Ectodermal cell (in vitro differentiated cells): Measurements from ENCODE around the gene ZFHX3.
"Not testable (repeated sequence)": the region's sequence is repeated elsewhere in the genome, so short reads cannot be mapped to it uniquely, and the experiment has no call there.

Experiments
- H3K27ac ChIP-seq: 2 replicates; pipeline ENCODE4 v1.7.0; 2013; ENCODE audit warnings: mild to moderate bottlenecking, low read depth, low read length; ENCODE audit not compliant: insufficient read depth, poor library complexity, severe bottlenecking
- H3K27me3 ChIP-seq: 2 replicates; pipeline ENCODE4 v1.7.0; 2013; ENCODE audit warnings: mild to moderate bottlenecking, low read length; ENCODE audit not compliant: insufficient read depth, control insufficient read depth, poor library complexity, severe bottlenecking
- H3K36me3 ChIP-seq: one replicate; pipeline ENCODE4 v1.7.0; 2013; ENCODE audit warnings: low read length; ENCODE audit not compliant: control insufficient read depth, insufficient read depth
- H3K4me1 ChIP-seq: one replicate; pipeline ENCODE4 v1.7.0; 2013; ENCODE audit warnings: low read length; ENCODE audit not compliant: control insufficient read depth, insufficient read depth
- H3K4me3 ChIP-seq: 2 replicates; pipeline ENCODE4 v1.7.0; 2013; ENCODE audit warnings: low read depth, low read length, control low read depth; ENCODE audit not compliant: insufficient read depth
- H3K9me3 ChIP-seq: 2 replicates; pipeline ENCODE4 v1.7.0; 2013; ENCODE audit warnings: mild to moderate bottlenecking, low read length, moderate library complexity; ENCODE audit not compliant: control insufficient read depth
- WGBS, 2 experiments: methylation state at CpG; one replicate each; pipeline ENCODE4 v1.1.7; 2013; ENCODE audit warnings: missing lambda C conversion rate in 2 of 2; 5-methylcytosine and 5-hydroxymethylcytosine counted together

The ZFHX3 gene

DNA sequence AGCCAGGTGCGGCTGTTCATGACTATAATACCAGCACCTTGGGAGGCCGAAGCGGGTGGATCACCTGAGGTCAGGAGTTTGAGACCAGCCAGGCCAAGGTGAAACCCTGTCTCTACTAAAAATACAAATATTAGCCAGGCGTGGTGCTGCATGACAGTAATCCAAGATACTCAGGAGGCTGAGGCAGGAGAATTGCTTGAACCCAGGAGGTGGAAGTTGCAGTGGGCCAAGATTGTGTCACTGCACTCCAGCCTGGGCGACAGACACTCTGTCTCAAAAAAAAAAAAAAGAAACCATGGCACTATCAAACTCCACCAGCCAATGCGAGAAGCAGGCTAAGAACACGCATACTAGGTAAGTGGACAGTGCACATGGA, 58.7 kb downstream of the ZFHX3 start:
- H3K36me3 ChIP-seq, H3K9me3 ChIP-seq, H3K27ac ChIP-seq, H3K27me3 ChIP-seq, H3K4me3 ChIP-seq: not testable (repeated sequence)
- H3K4me1 ChIP-seq = peaks cover 48% of the 10 kb centered on the region
- 92 to 93% methylated on average over 7 of the region's 7 CpGs for WGBS, 2 experiments

DNA sequence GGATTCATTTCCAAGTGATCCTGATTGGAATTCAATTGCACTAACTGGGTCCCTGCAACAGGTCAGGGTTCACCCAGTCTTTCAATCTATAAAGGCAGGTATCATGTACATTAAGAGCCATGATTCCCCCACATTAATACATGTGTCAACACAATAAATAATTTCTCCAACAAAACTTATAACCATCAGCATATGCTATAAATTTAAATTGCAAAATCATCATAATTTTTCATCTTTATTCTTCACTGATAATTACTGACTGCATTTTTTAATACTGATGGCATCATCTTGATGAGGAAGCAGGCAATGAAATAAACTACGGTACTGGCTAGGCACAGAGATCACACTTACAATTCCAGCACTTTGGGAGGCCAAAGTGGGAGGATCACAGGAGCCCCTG, 59.4 kb downstream of the ZFHX3 start:
- H3K36me3 ChIP-seq = no peaks in the 10 kb centered on the region
- no peak overlapping the region for H3K4me3 ChIP-seq
- WGBS, 2 experiments = 87 to 88% methylated on average over 1 of the region's 1 CpG
- H3K27me3 ChIP-seq = no peaks in the 10 kb centered on the region
- peaks cover 47% of the 10 kb centered on the region for H3K4me1 ChIP-seq
- no peak overlapping the region for H3K27ac ChIP-seq
- H3K9me3 ChIP-seq = no peaks in the 10 kb centered on the region

DNA sequence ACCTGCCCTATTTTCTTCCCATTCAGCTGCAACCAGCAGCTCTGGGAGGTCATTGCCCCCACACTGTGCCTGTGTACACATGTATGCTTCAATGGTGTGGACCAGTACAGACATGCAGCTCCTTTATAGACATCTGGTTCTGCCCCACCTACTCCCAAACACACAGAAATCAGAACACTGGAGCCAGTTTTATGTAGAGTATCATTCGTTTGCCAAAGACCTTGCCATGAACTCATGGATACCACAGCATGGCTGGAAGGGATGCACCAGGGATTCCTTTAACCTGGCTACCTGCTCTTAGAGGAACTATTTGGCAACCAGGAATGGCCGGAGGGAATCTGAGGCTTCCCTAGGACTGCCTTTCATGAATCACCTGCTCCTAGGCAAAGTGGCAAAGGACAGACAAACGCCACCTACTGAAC, 60.4 kb downstream of the ZFHX3 start:
- no peaks in the 10 kb centered on the region for H3K36me3 ChIP-seq
- WGBS, 2 experiments = 95% methylated on average over 3 of the region's 3 CpGs
- H3K27ac ChIP-seq = no peak overlapping the region
- H3K27me3 ChIP-seq = no peaks in the 10 kb centered on the region
- no peaks in the 10 kb centered on the region for H3K9me3 ChIP-seq
- peaks cover 37% of the 10 kb centered on the region for H3K4me1 ChIP-seq
- no peak overlapping the region for H3K4me3 ChIP-seq

DNA sequence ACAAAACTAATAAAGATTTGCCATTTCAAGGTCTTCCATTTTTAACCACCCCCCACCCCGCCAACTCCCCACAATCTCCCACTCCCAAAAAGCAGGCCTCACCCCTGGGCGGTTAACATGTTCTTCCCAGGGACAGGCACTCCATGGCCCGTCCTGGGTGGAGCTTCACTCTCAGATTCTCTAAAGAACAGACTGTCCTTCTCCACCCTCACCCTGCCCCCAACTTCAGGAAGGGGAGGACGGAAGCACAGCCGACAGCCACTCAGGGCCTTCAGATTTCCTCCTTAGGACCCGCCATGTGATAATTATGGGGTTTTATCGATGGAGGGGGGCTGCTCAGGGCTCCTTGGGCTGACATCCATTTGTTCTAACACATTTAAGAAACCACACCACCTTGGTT, 61.9 kb downstream of the ZFHX3 start:
- H3K36me3 ChIP-seq = no peaks in the 10 kb centered on the region
- 67 to 75% methylated on average over 5 to 7 of the region's 7 CpGs for WGBS, 2 experiments
- no peaks in the 10 kb centered on the region for H3K9me3 ChIP-seq
- peaks cover 22% of the 10 kb centered on the region for H3K4me1 ChIP-seq
- H3K4me3 ChIP-seq = no peak overlapping the region
- no peaks in the 10 kb centered on the region for H3K27me3 ChIP-seq
- no peak overlapping the region for H3K27ac ChIP-seq

DNA sequence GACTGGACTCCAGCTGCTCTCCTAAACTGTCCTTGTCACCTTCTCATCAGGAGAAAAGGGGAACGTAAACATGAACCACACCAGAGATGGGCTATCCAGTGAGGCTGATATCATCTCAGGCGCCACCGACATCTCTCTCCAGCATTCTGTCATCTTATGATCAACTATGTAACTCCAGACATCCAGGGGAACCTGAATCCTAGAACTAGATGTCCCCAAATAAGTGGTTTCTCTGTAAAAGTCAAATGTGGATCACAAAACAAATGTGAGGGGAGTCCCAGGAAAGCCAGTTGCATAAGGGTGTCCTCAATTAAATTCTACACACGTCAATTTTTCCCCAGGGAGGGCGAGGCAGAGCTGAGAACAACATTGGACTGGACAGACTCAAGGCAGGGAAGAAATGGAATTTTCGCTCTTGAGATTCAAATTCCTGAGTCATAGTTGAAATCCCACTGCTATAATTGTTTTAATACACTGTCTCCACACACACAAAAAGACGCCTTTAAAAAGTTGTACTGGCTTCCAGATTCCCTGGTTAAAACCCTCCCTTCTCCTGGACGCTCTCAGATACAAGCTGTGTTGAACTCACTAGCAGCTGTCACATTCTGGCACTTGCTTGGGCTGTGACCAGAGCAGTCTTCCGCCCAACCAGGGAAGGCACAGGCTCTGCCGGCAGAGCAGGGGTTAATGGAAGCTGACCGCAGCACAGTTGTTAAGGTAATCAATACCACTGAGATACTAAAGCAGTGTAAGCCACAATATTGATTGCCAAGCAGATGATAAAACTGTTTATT, 62.6 kb downstream of the ZFHX3 start:
- Histone ChIP-seq H3K9me3 (no peaks in the 10 kb centered on the region), H3K4me3 (no peak overlapping the region), H3K36me3 (no peaks in the 10 kb centered on the region), H3K27ac (no peak overlapping the region), H3K4me1 (peaks cover 17% of the 10 kb centered on the region), H3K27me3 (no peaks in the 10 kb centered on the region)
- 84 to 87% methylated on average over 11 of the region's 11 CpGs for WGBS, 2 experiments

DNA sequence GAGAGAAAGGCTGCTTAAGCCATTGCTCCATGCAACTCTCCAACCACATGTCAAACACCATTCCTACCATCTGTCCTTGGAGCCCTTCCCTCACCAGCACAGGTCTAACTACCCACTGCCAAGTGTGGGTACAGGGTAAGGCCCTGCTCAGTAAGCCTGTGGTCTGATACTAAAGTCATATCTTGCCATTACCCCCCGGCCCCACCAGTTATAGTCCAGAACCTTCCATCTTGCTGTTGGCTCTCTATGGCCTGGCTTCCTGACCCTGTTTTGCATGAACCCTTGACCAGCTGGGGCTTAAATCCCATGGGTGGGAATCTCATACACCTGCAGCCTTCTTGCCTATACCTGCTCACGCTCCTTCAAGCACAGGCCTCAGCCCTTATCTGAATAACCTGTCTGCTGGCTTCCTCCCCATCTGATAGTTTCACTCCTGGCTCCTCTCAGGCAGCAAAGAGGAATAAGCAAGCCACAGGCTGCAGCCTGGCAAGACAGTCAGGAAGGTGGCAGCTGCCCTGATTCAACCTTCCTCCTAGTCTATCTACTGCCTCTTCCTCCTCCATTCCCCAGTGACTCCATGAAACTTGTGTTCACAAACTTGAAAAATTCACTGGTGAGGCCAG, 64.1 kb downstream of the ZFHX3 start:
- Histone ChIP-seq H3K27me3 (no peaks in the 10 kb centered on the region), H3K4me1 (peaks cover 7% of the 10 kb centered on the region), H3K27ac (no peak overlapping the region), H3K36me3 (no peaks in the 10 kb centered on the region), H3K9me3 (no peaks in the 10 kb centered on the region), H3K4me3 (no peak overlapping the region)
- 92 to 95% methylated on average over 2 of the region's 2 CpGs for WGBS, 2 experiments

DNA sequence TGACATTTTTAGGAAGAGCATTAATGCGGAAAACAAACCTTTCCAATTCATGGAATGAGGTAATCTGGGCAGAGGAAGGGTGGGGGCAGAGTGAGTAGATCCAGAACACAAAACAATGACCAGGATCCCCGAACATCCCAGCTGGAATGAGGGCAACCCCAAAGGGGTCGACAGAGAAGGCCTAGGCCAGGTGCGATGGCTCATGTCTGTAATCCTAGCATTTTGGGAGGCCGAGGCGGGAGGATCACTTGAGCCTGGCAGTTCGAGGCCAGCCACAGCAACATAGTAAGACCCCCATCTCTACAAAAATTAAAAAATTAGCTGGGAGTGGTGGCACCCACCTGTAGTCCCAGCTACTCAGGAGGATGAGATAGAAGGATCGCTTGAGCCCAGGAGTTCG, 64.7 kb downstream of the ZFHX3 start:
- Histone ChIP-seq H3K9me3 (no peaks in the 10 kb centered on the region), H3K36me3 (no peaks in the 10 kb centered on the region), H3K27ac (no peak overlapping the region), H3K27me3 (no peaks in the 10 kb centered on the region), H3K4me1 (peaks cover 7% of the 10 kb centered on the region), H3K4me3 (no peak overlapping the region)
- 94 to 96% methylated on average over 9 of the region's 9 CpGs for WGBS, 2 experiments

DNA sequence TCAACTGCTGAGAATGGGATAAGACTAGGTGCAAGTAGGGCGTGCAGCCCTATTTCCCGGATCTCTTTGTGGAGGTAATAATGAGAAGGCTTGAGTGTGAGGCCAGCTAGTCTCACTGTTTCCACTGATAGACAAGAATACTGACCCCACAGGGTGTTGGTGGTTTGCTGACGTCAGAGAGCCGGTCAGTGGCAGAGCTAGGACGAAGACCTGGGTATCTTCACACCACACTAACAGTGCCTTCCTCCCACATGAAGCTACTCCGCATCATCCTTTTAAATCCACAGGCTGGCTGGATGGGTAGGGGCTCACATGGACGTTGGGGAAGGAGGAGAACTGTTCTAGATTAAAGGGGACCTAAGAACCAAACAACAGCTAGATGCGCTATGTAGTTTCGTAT, 68.0 kb downstream of the ZFHX3 start:
- H3K27me3 ChIP-seq = no peaks in the 10 kb centered on the region
- no peaks in the 10 kb centered on the region for H3K36me3 ChIP-seq
- no peak overlapping the region for H3K27ac ChIP-seq
- no peaks in the 10 kb centered on the region for H3K4me1 ChIP-seq
- 95 to 96% methylated on average over 9 of the region's 9 CpGs for WGBS, 2 experiments
- H3K9me3 ChIP-seq = no peaks in the 10 kb centered on the region
- no peak overlapping the region for H3K4me3 ChIP-seq

DNA sequence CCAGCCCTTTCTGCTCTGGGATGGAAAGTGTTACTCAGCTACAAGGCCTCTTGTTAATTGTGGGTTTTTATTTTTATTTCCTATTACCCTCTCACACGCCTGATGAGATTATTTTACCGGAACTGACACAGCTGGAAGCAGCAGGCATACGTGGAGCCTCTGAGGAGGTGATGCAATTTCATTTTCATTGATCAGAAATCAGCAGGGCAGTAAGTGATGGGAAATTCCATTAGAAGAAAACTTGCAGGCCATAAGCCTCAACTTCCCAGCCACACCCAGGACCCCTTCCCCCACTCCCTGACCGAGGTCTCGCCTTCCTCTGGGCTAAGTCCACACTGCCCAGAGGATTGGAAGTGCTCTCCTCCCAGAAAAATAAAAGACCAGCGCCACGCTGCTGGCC, 69.7 kb downstream of the ZFHX3 start:
- Histone ChIP-seq H3K27ac (no peak overlapping the region), H3K27me3 (no peaks in the 10 kb centered on the region), H3K4me3 (no peak overlapping the region), H3K36me3 (no peaks in the 10 kb centered on the region), H3K4me1 (no peaks in the 10 kb centered on the region), H3K9me3 (no peaks in the 10 kb centered on the region)
- WGBS, 2 experiments = 92 to 93% methylated on average over 7 of the region's 7 CpGs

DNA sequence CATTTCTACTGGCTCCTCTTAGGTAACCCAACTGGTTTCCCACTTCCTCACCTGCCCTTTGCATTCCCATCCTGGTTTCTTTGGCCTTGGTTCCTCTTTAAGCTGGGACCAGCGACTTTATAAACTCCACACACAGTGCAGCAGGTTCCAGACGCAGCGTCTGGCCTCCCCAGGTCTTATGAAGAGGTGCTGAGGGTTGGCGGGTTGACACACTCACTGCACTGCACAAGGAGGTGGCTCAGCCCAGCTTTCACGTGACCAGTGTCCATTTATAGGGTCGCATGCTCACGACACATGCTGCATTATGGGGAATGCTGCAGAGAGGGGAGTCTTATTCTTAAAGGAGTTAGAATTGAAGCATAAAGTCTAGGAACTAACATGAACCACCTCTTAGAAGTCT, 70.8 kb downstream of the ZFHX3 start:
- Histone ChIP-seq H3K4me1 (no peaks in the 10 kb centered on the region), H3K4me3 (no peak overlapping the region), H3K36me3 (no peaks in the 10 kb centered on the region), H3K27me3 (no peaks in the 10 kb centered on the region), H3K27ac (no peak overlapping the region), H3K9me3 (no peaks in the 10 kb centered on the region)
- WGBS, 2 experiments = 94% methylated on average over 7 of the region's 7 CpGs
